Measurements from ENCODE around the gene CES5A.
"Not testable (repeated sequence)": the region's sequence is repeated elsewhere in the genome, so short reads cannot be mapped to it uniquely, and the experiment has no call there.

CES5A gene

GRCh38 chr16:55872130-55872529, 3.0 kb downstream of the CES5A start:
- no peak for DNase-seq

- no peak for DNase-seq
These were observed 3.6 kb downstream of the CES5A start for GRCh38 chr16:55871411-55872038.

DNA sequence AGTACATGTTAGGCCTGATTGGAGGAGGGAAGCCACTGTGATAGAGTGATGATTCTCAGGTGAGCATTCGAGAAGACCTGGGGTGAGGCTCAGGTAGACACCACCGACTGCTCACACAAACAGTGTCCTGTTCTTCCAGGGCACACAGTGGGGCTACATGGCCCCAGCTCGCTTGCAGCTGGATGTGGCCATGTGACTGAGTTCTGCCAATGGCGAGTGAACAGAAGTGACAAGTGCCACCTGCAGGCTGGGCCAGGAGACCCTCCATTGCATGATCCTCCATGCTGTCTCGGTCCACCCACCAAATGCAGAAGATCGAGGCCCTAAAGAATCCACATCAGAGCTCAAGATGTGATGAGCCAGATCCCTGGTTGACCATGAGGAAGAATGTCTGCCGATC, 6.2 kb downstream of the CES5A start:
- no peak for DNase-seq

GRCh38 chr16:55868137-55868536, 7.0 kb downstream of the CES5A start:
- no peak for DNase-seq

- DNase-seq: no peak
These were observed 13.9 kb downstream of the CES5A start for GRCh38 chr16:55861288-55861687.

- not testable (repeated sequence) for DNase-seq
These were observed 17.5 kb downstream of the CES5A start for GRCh38 chr16:55857650-55858049.

- no peak for DNase-seq
These were observed 18.2 kb downstream of the CES5A start for GRCh38 chr16:55856950-55857349.

- no peak for DNase-seq
These were observed 22.1 kb downstream of the CES5A start for GRCh38 chr16:55853114-55853513.

- DNase-seq: no peak
These were observed 25.6 kb downstream of the CES5A start for GRCh38 chr16:55849536-55849935.

DNA sequence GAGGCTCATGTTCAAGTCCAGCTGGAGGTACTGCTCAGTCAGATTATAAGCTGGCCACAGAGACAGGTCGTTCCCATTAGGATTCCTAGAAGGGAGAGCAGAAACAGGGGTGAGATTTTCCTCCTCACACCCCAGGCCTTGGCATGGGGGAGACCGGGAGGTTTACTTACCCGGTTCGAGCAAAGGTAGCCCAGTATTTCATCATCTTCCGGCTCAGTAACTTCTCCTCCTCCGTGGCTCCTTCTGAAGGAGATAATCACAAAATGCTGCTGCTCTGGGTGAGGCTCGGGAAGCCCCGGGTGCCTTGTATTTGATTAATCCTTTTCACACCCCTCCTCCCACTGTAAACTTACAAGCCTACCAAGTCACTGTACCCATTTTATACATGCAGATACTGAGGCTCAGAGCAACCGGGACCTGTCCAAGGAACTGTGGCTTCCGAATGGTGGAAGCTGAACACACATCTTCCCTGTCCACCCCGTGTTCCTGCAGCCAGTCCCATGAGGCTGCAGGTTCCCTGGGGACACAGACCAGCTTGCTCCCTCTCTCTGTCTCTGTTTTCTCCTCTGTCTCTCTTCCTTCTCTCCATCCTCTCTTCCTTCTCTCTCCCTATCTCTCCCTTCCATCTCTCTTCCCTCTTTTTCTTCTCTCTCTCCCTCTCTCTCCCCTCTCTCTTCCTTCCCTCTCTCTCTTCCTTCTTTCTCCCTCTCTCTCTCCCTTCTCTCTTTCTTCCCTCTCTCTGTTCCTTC, 28.4 kb downstream of the CES5A start:
- DNase-seq: no peak

- DNase-seq: no peak
These were observed 32.1 kb downstream of the CES5A start for GRCh38 chr16:55843105-55843395.

DNA sequence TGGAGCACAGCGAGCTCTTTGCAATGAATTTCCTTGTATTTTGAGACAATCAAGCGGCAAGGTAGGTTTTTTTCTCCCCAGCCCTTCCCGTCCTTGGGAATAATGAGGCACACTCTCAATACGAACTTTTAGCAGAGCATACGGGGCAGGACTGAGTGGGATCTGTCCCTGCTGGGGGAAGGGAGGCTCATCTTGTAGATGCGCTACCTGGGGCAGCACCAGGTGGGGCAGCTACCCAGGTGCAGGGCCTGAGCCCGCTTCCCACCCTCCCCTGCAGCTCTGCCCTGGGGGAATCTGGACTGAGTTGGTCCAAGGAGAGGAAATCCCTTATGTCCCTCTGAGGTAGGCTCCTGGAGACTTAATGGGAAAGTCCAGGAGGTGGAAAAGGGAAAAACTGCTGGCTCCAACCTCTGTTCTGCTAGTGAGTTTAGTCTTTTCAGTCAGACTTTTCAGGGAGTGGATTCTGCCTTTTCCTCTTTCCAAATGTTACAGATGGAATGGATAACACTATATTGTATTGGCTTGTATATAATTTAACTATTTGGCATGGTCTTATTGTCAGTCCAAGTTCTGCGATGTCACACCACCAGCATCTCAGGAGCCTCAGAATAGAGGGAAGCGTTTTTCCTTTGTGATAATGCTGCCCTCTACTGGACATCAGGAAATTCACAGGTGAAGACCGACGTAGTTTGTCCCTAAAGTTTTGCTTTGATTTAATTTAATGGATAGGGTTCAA, 32.6 kb downstream of the CES5A start:
- DNase-seq: peak in 1 of 2 experiments; percentile 16

DNA sequence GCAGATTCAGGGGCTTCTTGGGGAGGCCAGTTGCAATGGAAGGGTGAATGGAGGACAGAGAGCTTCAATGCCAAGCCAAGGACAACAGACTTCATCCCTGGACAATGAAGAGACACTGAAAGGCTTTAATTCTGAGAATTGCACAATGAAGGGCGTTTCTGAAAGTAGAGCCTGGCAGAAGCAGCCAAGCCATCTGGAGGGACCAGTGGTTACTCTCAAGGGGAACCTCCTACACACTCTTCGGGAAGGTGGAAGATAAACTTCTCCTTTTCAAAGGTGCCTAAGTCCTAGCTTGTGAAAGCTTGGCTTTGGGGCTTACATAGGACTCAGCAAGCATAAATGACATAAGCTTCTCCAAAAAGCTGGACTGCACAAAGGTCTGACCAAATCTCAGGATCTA, 36.1 kb downstream of the CES5A start:
- no peak for DNase-seq

DNA sequence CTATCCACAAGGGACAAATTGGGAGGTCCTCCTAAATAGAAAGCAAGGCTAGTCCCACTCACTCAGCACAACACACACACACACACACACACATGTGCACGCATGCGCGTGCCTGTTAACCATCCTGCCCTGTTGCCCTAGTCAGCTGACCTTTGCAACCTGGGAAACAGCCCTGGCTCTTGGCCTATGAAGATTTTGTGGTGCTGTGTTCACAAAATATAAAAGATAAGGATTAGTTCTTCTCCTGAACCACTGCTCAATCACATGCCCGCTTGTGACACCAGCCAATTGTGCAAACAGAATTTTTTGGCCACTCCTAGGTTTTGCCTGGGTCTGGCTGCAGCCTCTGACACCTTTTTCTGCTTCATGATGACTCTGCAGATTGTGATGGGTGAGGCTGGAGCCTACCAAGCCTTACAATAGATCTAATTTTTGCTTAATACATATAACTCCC, 39.0 kb downstream of the CES5A start:
- DNase-seq: no peak

GRCh38 chr16:55835581-55835980, 39.6 kb downstream of the CES5A start:
- DNase-seq: no peak

DNA sequence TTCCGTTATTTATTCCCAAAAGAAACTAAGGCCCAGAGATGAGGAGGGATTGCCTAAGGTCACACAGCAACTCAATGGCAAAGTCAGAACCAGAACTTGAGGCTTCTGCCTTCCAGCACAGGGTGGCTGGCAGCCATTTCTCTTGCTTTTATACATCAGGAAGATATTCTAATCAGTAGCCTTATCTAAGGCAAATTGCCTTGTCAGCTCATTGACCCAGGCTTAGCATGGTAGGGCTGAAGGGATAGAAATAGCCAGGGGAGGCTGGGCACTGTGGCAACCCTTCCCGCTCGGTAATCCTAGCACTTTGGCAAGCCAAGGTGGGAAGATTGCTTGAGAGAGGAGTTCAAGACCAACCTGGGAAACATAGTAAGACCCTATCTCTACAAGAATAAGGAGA, 40.0 kb downstream of the CES5A start:
- not testable (repeated sequence) for DNase-seq

- DNase-seq: no peak
These were observed 41.1 kb downstream of the CES5A start for GRCh38 chr16:55834049-55834448.

DNA sequence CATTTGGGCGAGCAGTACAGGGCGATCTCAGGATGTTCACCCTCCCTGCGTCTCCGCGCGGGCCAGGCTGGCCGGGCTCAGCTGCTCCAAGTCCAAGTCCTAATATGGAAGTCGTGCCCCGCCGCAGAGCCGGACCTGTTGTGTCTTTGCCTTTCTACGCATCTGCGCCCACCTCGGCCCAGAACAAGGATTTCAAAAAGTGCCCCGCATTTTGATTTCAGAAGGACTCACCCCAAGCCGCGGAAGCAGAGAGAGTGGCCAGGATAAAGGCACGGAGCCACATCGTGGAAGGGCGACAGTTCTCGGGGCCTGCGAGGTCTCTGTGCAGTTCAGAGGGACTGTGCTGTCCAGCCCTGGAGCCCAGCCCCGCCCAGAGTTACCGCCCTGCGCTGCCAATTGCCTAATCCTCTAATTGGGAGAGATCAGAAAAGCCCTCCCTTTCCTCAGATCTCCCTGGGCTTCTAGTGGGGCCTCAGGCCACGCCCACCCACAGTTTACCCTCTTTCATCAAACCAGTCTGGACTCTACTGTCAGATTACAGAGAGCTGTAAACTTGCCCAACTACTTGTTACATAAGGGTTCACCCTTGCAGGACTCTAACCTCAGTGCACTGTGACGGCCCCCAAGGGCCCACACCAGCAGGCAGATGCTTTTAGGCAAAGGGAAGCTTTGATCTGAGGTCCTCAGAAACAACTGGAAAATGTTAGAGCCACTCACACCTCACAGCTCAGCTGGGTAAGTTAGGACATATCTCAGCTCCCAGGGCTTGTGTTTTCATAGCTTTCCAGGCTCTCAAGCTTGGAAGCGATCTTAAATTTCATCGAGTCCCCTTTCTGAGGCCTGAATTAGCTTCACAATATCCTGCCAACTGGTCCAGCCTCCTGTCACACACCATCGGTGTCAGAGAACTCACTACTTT, 42.1 kb downstream of the CES5A start, which contains the start of gene CES1:
Gene CES1 (minus strand): TSS at position 324 of the 919 bp plus-strand sequence. CDS start 41 bp downstream, at position 283.
- DNase-seq: no peak

DNA sequence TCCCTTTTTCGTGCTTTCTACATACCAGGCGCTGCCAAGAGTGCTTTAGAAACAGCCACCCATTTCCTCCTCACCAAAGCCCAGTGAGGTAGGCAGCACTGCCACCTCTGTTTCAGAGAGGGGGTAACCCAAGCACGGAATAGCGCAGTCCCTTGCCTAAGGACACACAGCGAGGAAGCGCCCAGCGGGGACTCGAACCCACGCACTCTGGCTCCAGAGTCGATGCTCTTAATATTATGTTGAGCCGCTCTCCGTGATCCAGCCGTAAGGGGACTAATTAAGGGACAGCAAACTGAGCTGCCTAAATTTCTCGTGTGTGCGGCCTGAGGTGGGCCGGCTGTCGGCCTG, 42.8 kb downstream of the CES5A start:
- DNase-seq: no peak

DNA sequence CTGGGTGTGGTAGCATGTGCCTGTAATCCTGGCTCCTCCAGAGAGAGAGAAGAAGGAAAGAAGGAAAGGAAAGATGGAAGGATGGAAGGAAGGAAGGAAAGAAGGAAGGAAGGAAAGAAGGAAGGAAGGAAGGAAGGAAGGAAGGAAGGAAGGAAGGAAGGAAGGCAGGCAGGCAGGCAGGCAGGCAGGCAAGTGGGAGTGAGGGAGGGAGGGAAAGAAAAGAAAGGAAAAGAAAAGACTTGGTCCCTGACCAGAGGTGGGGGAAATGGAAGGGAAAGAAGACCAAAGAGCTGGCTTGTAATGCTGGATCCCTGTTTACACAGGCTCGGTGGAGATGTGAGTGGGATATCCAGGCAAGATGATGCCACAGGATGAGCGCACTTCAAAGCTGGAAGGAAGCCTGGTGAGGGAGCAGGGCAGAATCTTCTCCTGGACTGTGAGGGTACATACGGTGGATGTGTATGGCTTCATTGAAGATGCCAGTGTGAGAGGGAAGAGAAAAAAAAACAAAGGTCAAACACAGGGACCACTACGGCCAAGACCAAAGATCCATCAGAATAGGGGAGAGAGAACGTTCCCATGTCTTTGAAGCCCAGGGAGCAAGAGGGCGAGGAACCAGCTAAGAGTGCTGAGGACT, 44.4 kb downstream of the CES5A start:
- no peak for DNase-seq

DNA sequence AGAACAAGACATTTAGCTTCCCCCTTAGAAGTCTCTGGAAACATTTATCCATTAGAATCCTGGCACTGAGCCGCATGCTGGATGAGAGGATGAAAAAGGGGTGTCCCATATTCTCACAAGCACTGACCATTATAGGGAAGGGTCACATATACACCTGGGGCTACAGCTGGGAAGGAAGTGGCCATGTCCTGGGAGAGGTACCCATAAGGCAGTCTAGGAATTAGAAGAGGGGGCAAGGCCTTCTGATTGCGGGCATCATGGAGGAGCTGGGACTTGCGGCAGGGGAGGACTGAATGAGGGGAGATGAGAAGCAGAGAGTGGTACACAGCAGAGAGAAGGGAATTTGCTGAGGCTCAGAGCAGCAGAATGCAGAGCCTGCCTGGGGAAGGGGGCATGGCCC, 45.9 kb downstream of the CES5A start:
- DNase-seq: not testable (repeated sequence)

GRCh38 chr16:55828680-55829079, 46.5 kb downstream of the CES5A start:
- no peak for DNase-seq
